BJ (cell line): ENCODE data around the gene YRDC. TPM values are rescaled to one million over a fixed set of nuclear protein-coding genes. Genes with fewer than 3 reads are reported as not detected.

Source experiments
- CTCF ChIA-PET: fragments of 350-600 bp; formaldehyde crosslinking; extraction: SDS; loops from one replicate; lab custom pipeline; 2021; ENCODE audit warnings: antibody characterized with exemption, inconsistent platforms; lab: Yijun Ruan, JAX
- POLR2A ChIA-PET: fragments of 300-600 bp; sonication (Branson Sonifier 250); formaldehyde crosslinking; extraction: SDS; loops from one replicate; lab custom pipeline; 2021; ENCODE audit warnings: antibody characterized with exemption; lab: Charles Lee
- DNase-seq: peaks from one replicate; pipeline ENCODE4 v3.0.0-alpha.2; 2011; ENCODE audit warnings: low read depth
- H3K27me3 ChIP-seq: 2 replicates; pipeline ENCODE4 v1.6.0; 2011; ENCODE audit warnings: low read length; ENCODE audit not compliant: control insufficient read depth, insufficient read depth
- H3K36me3 ChIP-seq: 2 replicates; pipeline ENCODE4 v1.5.1; 2011; ENCODE audit warnings: low read length; ENCODE audit not compliant: control insufficient read depth, insufficient read depth
- H3K4me3 ChIP-seq: 2 replicates; pipeline ENCODE4 v1.5.1; 2011; ENCODE audit warnings: low read depth, mild to moderate bottlenecking, control low read depth, low read length
- polyA plus RNA-seq: library from polyadenylated mRNA; depleted of rRNA; stranded (reverse); fragments of >200 nt; gene quantifications from 2 replicates; pipeline ENCODE4 v1.2.3, GENCODE V29; 2011; rRNA removed
- TF ChIP-seq, protein P1 (sequence below): IDR thresholded peaks from 2 replicates; pipeline ENCODE4 v1.5.1; 2011; ENCODE audit warnings: low read depth, mild to moderate bottlenecking, control low read depth, inconsistent platforms, low read length, moderate library complexity; ENCODE audit not compliant: insufficient read depth

YRDC gene
- polyA plus RNA-seq, 1 experiment, result 19.8 TPM

DNA sequence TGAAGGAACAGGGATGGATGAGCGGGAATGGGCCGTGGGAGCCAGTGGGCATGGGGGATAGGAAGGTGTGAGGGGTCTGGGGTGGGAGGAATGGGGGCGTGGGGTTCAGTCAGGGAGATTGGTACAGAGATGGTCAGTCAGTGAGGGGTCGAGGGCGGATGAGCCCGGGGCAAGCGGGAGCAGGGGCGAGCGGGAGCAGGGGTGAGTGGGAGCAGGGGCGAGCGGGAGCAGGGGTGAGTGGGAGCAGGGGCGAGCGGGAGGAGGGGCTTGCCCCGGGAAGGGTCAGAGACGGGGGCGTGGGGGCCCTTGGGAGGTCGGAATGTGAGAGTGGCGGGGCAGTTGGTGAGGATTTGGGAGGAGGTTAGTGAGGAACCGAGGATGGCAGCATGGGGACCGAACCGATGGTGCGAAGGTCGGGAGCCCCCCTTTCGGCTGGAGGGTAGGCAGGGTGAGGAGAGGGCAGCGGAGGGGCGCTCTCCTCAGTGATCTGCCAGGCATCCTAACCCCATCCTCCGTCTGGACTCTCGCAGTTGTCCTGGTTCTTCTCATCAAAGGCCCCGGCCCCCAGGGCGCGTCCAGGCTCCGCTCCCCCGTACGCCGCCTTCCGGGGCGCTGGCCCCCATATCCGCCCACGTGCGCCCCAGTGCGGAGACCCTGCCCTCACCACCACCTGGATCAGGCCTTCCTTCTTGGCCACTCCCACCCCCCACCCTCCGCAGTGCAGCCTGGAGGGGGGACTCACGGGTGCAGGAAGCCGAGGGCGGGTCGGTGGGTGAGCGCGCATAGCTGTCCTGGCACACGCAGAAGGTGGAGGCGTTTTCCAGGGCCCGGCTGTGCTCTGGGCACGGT, 54.3 kb downstream of the YRDC start:
- H3K27me3 ChIP-seq, result peaks cover 27% of the 10 kb centered on the region
- DNase-seq, result no peak
- H3K36me3 ChIP-seq, result no peaks in the 10 kb centered on the region
- TF ChIP-seq, protein P1, sequence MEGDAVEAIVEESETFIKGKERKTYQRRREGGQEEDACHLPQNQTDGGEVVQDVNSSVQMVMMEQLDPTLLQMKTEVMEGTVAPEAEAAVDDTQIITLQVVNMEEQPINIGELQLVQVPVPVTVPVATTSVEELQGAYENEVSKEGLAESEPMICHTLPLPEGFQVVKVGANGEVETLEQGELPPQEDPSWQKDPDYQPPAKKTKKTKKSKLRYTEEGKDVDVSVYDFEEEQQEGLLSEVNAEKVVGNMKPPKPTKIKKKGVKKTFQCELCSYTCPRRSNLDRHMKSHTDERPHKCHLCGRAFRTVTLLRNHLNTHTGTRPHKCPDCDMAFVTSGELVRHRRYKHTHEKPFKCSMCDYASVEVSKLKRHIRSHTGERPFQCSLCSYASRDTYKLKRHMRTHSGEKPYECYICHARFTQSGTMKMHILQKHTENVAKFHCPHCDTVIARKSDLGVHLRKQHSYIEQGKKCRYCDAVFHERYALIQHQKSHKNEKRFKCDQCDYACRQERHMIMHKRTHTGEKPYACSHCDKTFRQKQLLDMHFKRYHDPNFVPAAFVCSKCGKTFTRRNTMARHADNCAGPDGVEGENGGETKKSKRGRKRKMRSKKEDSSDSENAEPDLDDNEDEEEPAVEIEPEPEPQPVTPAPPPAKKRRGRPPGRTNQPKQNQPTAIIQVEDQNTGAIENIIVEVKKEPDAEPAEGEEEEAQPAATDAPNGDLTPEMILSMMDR, result no peak
- H3K4me3 ChIP-seq, result no peak overlapping the region
- POLR2A ChIA-PET, result no interaction called here
- CTCF ChIA-PET, result no interaction called here

Other genes with a start within 250 kb of the YRDC start
- 43.6 and 54.5 TPM in 2 replicates for gene GNL2, start 212.3 kb downstream of the YRDC start, polyA plus RNA-seq
- 0.04 and 0.05 TPM in 2 replicates for gene RSPO1, start 173.3 kb downstream of the YRDC start, polyA plus RNA-seq
- gene CDCA8, start 115.7 kb downstream of the YRDC start, polyA plus RNA-seq, result 14.9 and 28.2 TPM in 2 replicates
- gene EPHA10, start 43.1 kb downstream of the YRDC start, polyA plus RNA-seq, result 0.04 TPM in 1 of 2 replicates, not detected in the other
- 2.5 and 4.0 TPM in 2 replicates for gene MANEAL, start 14.4 kb downstream of the YRDC start, polyA plus RNA-seq
- 30.9 and 34.1 TPM in 2 replicates for gene C1orf122, start 418 bp downstream of the YRDC start, polyA plus RNA-seq
- 6.9 and 7.7 TPM in 2 replicates for gene MTF1, start 51.4 kb upstream of the YRDC start, polyA plus RNA-seq
- 21.0 and 21.9 TPM in 2 replicates for gene INPP5B, start 138.8 kb upstream of the YRDC start, polyA plus RNA-seq
- gene SF3A3, start 181.8 kb upstream of the YRDC start, polyA plus RNA-seq, result 26.2 and 47.1 TPM in 2 replicates
- 7.9 and 13.0 TPM in 2 replicates for gene FHL3, start 197.3 kb upstream of the YRDC start, polyA plus RNA-seq
- gene UTP11, start 204.5 kb upstream of the YRDC start, polyA plus RNA-seq, result 18.3 and 29.6 TPM in 2 replicates
- gene POU3F1, start 238.6 kb upstream of the YRDC start, polyA plus RNA-seq, result not detected in 2 replicates